ENCODE measurements around the gene YKT6.

GRCh38 chr7:44210107-44210506 is 9.3 kb downstream of the YKT6 start:
- TF ChIP-seq, protein P1, sequence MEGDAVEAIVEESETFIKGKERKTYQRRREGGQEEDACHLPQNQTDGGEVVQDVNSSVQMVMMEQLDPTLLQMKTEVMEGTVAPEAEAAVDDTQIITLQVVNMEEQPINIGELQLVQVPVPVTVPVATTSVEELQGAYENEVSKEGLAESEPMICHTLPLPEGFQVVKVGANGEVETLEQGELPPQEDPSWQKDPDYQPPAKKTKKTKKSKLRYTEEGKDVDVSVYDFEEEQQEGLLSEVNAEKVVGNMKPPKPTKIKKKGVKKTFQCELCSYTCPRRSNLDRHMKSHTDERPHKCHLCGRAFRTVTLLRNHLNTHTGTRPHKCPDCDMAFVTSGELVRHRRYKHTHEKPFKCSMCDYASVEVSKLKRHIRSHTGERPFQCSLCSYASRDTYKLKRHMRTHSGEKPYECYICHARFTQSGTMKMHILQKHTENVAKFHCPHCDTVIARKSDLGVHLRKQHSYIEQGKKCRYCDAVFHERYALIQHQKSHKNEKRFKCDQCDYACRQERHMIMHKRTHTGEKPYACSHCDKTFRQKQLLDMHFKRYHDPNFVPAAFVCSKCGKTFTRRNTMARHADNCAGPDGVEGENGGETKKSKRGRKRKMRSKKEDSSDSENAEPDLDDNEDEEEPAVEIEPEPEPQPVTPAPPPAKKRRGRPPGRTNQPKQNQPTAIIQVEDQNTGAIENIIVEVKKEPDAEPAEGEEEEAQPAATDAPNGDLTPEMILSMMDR (IDR thresholded peaks at IDR 0.05) = no peak
- no peak for TF ChIP-seq EZH2 (IDR thresholded peaks at IDR 0.05; ENCODE audit: borderline replicate concordance, insufficient read depth, low read depth, low read length, poor library complexity, severe bottlenecking)

All from B cell (primary cell).